NCI-H446 treated with DMSO at 0.1 percent for 48 hours (cell line): ENCODE results near the gene CLIC2.
"Not testable (repeated sequence)": the region's sequence is repeated elsewhere in the genome, so short reads cannot be mapped to it uniquely, and the experiment has no call there.

Experiments
- DNase-seq: peaks from one replicate; lab custom pipeline; 2025; lab: John Stamatoyannopoulos, UW

CLIC2 gene

GRCh38 chrX:155334486-155335336, at the start of gene CLIC2:
Gene CLIC2, minus strand, starts transcription at chrX:155334614. Its CDS starts 187 bp downstream, at chrX:155334427.
- DNase-seq = peak; percentile 90

GRCh38 chrX:155382529-155382967, 48.1 kb upstream of the CLIC2 start:
- DNase-seq = not testable (repeated sequence)

GRCh38 chrX:155381843-155382528, 47.6 kb upstream of the CLIC2 start, which contains the start of gene F8A2:
Gene F8A2, plus strand, starts transcription at chrX:155382095. Its CDS starts 20 bp downstream, at chrX:155382115.
- not testable (repeated sequence) for DNase-seq

- not testable (repeated sequence) for DNase-seq
Observed at GRCh38 chrX:155379802-155380201, 45.4 kb upstream of the CLIC2 start.

GRCh38 chrX:155373777-155374458, 39.5 kb upstream of the CLIC2 start:
- not testable (repeated sequence) for DNase-seq

GRCh38 chrX:155363712-155364111, 29.3 kb upstream of the CLIC2 start:
- DNase-seq = not testable (repeated sequence)

GRCh38 chrX:155349448-155349847, 15.0 kb upstream of the CLIC2 start:
- not testable (repeated sequence) for DNase-seq

GRCh38 chrX:155345689-155346088, 11.3 kb upstream of the CLIC2 start:
- not testable (repeated sequence) for DNase-seq

GRCh38 chrX:155335337-155335712, 911 bp upstream of the CLIC2 start:
- DNase-seq = not testable (repeated sequence)

- no peak for DNase-seq
Observed at GRCh38 chrX:155333544-155334100, 792 bp downstream of the CLIC2 start.

GRCh38 chrX:155330992-155331391, 3.4 kb downstream of the CLIC2 start:
- no peak for DNase-seq

- DNase-seq = no peak
Observed at GRCh38 chrX:155329293-155329692, 5.1 kb downstream of the CLIC2 start.

GRCh38 chrX:155326610-155327009, 7.8 kb downstream of the CLIC2 start:
- no peak for DNase-seq

- DNase-seq = no peak
Observed at GRCh38 chrX:155314260-155314659, 20.2 kb downstream of the CLIC2 start.

GRCh38 chrX:155313766-155314165, 20.6 kb downstream of the CLIC2 start:
- no peak for DNase-seq

- no peak for DNase-seq
Observed at GRCh38 chrX:155293771-155294170, 40.6 kb downstream of the CLIC2 start.

GRCh38 chrX:155279873-155280272, 54.5 kb downstream of the CLIC2 start:
- DNase-seq = no peak

GRCh38 chrX:155270969-155271368, 63.4 kb downstream of the CLIC2 start:
- DNase-seq = no peak

GRCh38 chrX:155267995-155268394, 66.4 kb downstream of the CLIC2 start:
- not testable (repeated sequence) for DNase-seq

- no peak for DNase-seq
Observed at GRCh38 chrX:155266439-155266838, 68.0 kb downstream of the CLIC2 start.

- DNase-seq = peak; percentile 59
Observed at GRCh38 chrX:155263854-155264628, 70.4 kb downstream of the CLIC2 start, which contains the start of gene RAB39B. Gene RAB39B, minus strand, starts transcription at chrX:155264491. Its CDS starts 203 bp downstream, at chrX:155264288.
